NOMO-1 (cell line): Measurements from ENCODE around the gene PIK3R2.

Source experiments
- DNase-seq, 2 experiments: peaks; one replicate each; lab custom pipeline; 2025; ENCODE audit not compliant: unreplicated experiment in 2 of 2; lab: John Stamatoyannopoulos, UW

The PIK3R2 gene

GRCh38 chr19:18171605-18172327 lies 18.8 kb downstream of the PIK3R2 start:
- no peak for DNase-seq

- DNase-seq: no peak
Observed at GRCh38 chr19:18172331-18173053, 19.5 kb downstream of the PIK3R2 start.

GRCh38 chr19:18173054-18173571 lies 20.1 kb downstream of the PIK3R2 start:
- peak; percentile 50 for DNase-seq

DNA sequence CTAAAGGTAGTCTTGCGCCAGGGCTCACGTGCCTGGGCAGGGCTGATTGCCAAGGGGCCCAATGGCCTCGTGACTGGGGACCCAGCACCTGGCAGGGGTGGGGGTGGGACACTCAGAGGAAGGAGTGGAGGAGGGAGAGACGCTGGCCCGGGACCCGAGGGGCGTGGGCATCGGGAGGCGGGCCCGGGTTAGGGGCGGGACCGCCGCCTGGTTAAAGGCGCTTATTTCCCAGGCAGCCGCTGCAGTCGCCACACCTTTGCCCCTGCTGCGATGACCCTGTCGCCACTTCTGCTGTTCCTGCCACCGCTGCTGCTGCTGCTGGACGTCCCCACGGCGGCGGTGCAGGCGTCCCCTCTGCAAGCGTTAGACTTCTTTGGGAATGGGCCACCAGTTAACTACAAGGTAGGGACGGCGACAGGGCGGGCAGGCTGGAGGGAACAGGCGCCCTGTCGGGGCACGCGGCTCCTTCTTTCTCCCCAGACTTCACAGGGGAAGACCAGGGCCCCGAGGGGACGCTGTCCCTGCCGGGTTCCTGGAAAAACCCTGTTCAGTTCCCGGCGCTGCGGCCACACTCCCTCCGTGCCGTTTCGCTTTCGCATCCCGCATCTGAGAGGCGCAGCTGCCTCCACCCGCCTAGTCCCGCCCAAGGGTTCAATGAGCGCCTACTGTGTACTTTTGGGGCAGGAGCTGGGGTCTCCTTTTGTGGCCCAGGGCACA lies 20.8 kb downstream of the PIK3R2 start, which contains the start of gene IFI30:
TSS of gene IFI30 (plus strand) at position 242 of the 717 bp plus-strand sequence. CDS start at position 271, 29 bp downstream.
- peak; percentile 56 to 72 for DNase-seq

DNA sequence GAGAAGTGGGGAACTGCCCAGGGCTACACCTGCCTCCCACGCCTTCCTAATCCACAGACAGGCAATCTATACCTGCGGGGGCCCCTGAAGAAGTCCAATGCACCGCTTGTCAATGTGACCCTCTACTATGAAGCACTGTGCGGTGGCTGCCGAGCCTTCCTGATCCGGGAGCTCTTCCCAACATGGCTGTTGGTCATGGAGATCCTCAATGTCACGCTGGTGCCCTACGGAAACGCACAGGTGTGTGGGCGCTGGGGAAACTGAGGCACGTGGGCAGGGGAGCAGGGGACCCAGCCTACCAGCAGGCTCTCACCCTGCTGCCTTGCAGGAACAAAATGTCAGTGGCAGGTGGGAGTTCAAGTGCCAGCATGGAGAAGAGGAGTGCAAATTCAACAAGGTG lies 22.0 kb downstream of the PIK3R2 start:
- DNase-seq: no peak

- DNase-seq: no peak
Observed at GRCh38 chr19:18176367-18177310, 23.7 kb downstream of the PIK3R2 start.

- peak in 1 of 2 experiments; percentile 22 for DNase-seq
Observed at GRCh38 chr19:18179957-18180356, 27.0 kb downstream of the PIK3R2 start.

DNA sequence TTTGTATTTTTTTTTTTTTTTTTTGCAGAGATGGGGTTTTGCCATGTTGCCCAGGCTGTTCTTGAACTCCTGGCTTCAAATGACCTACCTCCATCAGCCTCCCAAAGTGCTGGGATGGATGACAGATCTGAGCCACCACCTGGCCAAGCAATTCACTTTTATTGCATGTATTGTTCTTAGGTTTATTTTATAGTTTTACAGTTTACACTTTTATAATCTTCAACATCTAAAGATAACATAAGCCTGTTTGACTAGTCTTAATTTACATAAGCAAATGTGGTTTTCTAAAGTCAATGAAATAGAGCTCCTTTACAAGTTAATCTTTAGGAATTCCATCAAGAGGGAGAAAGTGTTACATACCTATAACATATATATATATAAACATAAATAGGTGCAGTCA lies 30.6 kb downstream of the PIK3R2 start:
- DNase-seq: no peak

DNA sequence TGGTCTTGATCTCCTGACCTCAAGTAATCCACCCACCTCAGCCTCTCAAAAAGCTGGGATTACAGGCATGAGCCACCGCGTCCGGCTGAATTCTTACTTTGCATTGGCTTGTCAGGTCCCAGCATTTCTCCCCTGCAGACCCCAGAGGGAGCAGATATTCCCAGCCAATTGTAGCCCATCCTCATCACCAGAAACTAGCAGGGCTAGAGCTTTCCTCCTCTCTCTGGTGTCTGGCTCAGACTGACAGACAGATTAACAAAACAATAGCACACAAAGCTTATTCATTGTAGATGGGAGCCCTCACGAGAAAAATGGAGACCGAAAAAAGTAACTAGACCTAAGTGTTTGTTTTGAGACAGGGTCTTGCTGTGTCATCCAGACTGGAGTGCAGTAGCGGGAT lies 32.6 kb downstream of the PIK3R2 start:
- no peak for DNase-seq

DNA sequence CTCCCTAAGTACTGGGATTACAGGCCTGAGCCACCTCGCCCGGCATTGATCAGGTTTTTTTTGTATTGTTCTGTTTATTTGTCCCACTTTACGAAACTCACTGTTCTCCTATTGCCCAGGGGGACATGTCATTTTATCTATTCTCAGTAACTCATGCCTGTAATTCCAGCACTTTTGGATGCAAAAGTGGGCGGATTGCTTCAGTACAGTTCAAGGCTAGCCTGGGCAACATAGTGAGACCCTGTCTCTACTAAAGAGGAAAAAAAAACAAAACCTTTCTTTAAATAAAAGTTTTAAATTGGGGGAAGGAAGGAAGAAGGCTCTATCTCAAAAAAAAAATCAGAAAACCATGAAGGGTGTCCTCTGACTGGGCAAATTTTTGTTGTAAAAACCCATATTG lies 37.3 kb downstream of the PIK3R2 start:
- no peak for DNase-seq

GRCh38 chr19:18191640-18192062 lies 38.7 kb downstream of the PIK3R2 start:
- no peak for DNase-seq

- peak; percentile 99 for DNase-seq
Observed at GRCh38 chr19:18192673-18193387, 39.9 kb downstream of the PIK3R2 start, which contains the start of gene MPV17L2. MPV17L2 (plus strand) TSS chr19:18193218; CDS start chr19:18193282, 64 bp downstream.

DNA sequence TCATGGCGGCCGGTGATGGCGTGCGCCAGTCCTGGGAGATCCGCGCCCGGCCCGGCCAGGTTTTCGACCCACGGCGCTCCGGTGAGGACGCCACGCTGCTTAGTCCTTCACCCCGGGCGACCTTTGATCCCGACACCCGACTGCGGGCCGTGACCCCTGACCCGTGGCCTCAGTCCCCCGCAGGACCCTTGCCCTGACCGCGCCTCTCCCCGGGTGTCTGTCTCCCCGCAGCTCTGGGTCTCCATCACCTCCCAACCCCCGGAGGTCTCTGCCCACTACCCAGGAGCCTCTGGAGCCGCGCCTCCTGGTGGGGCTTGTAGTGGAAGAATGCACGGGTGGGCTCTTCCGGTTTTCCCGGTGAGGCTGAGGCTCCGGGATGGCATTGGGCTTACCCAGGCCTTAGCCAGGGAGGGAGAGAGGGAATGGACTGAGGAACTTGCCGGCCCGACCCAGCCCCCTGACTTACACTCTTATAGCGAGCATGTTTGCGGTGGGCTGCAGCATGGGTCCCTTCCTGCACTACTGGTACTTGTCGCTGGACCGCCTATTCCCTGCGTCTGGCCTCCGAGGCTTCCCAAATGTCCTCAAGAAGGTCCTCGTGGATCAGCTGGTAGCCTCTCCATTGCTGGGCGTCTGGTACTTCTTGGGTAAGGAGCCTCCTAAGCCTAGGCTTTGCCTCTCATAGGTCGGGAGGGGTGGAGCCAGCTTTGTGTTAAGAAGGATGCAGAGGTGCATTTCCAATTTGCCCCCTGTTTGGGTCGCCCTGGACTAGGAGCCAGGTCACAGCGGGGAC lies 40.6 kb downstream of the PIK3R2 start:
- no peak for DNase-seq

GRCh38 chr19:18194181-18194530 lies 41.2 kb downstream of the PIK3R2 start:
- no peak for DNase-seq

DNA sequence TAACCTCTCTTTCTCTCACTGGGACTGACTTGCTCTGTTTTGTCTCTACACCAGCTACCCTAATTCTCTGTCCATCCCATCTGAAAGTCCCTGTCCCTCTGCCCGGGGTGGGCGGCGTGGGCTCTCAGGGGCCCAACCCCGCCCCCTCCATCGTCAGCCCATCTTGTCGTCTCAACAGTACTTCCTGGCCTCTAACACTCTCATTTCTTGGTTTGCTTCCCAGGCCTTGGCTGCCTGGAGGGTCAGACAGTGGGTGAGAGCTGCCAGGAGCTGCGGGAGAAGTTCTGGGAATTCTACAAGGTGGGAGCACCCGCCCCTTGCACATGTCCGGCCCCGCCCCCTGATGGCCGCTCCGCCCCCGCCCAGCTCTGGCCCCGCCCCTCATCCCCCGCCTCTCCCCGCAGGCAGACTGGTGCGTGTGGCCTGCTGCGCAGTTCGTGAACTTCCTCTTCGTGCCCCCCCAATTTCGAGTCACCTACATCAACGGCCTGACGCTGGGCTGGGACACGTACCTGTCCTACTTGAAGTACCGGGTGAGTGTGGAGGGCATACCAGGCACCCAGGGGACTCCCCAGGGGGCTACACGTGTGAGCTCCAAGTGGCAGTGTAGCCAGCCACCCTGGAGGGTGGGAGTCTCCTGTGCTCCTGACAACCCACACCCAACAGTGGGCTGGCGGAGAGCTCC lies 41.7 kb downstream of the PIK3R2 start:
- DNase-seq: peak in 1 of 2 experiments; percentile 39

DNA sequence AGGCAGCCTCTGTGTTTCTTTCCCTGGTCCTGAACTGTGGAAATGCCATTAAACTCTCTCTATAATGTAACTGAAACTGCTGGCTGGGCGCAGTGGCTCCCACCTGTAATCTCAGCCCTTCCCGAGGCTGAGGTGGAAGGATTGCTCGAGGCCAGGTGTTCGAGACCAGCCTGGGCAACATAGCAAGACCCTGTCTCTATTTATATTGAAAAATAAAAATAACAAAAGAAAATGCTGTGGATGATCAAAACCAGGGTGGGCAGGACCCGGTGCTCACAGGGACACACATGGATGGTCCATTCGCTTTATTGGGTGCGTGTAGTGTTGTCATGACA lies 43.5 kb downstream of the PIK3R2 start:
- no peak for DNase-seq

DNA sequence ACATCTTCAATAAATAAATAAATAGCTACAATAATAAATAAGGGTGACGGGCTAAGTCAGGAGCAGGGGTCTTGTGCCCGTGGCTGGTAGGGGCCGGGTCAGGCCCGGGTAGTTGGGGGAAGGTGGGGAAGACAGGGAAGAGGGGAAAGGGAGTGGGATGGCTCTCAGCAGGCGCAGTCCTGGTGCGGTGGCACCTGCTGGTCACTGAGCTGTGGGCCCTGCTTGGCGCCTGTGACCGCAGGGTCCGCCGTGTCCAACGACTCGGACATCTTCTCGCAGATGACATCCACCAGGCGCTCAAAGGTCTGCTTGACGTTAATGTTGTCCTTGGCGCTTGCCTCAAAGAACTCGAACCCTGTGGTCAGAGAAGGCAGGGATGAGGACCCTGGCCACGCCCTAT lies 44.3 kb downstream of the PIK3R2 start:
- DNase-seq: no peak

GRCh38 chr19:18197941-18198340 lies 45.0 kb downstream of the PIK3R2 start:
- no peak for DNase-seq
